ES-I3 (cell line): ENCODE results near the gene CYP2J2.

Experiments
- H3K36me3 ChIP-seq: 2 replicates; pipeline ENCODE4 v1.6.1; 2013; ENCODE audit warnings: mild to moderate bottlenecking, low read length, control low read depth, moderate library complexity; ENCODE audit not compliant: insufficient read depth
- H3K4me1 ChIP-seq: 2 replicates; pipeline ENCODE4 v1.6.1; 2013; ENCODE audit warnings: mild to moderate bottlenecking, control low read depth, low read length; ENCODE audit not compliant: insufficient read depth
- H3K9ac ChIP-seq: 2 replicates; pipeline ENCODE4 v1.6.1; 2013; ENCODE audit warnings: low read depth, mild to moderate bottlenecking, low read length, moderate library complexity
- H3K9me3 ChIP-seq: 2 replicates; pipeline ENCODE4 v1.6.1; 2013; ENCODE audit warnings: mild to moderate bottlenecking, low read length, moderate library complexity; ENCODE audit not compliant: control insufficient read depth, insufficient read depth

Gene CYP2J2

GRCh38 chr1:59903141-59903754, 23.3 kb downstream of the CYP2J2 start:
- Histone ChIP-seq H3K9me3 (no peaks in the 10 kb centered on the region), H3K36me3 (no peaks in the 10 kb centered on the region), H3K4me1 (no peaks in the 10 kb centered on the region; the same call in 1 of the 2 replicates), H3K9ac (no peak overlapping the region)

GRCh38 chr1:59901770-59902388, 24.7 kb downstream of the CYP2J2 start:
- no peaks in the 10 kb centered on the region for H3K36me3 ChIP-seq
- no peaks in the 10 kb centered on the region; the same call in 1 of the 2 replicates for H3K4me1 ChIP-seq
- H3K9me3 ChIP-seq, result no peaks in the 10 kb centered on the region
- H3K9ac ChIP-seq, result no peak overlapping the region

GRCh38 chr1:59900640-59901039, 25.9 kb downstream of the CYP2J2 start:
- Histone ChIP-seq H3K36me3 (no peaks in the 10 kb centered on the region), H3K9ac (no peak overlapping the region), H3K9me3 (no peaks in the 10 kb centered on the region), H3K4me1 (no peaks in the 10 kb centered on the region; the same call in 1 of the 2 replicates)

- H3K4me1 ChIP-seq, result no peaks in the 10 kb centered on the region
- no peaks in the 10 kb centered on the region for H3K36me3 ChIP-seq
- H3K9me3 ChIP-seq, result no peaks in the 10 kb centered on the region
- H3K9ac ChIP-seq, result no peak overlapping the region
Observed at GRCh38 chr1:59898927-59899326, 27.6 kb downstream of the CYP2J2 start.

GRCh38 chr1:59897165-59897564, 29.4 kb downstream of the CYP2J2 start:
- H3K9ac ChIP-seq, result no peak overlapping the region
- H3K4me1 ChIP-seq, result no peaks in the 10 kb centered on the region
- no peaks in the 10 kb centered on the region for H3K9me3 ChIP-seq
- no peaks in the 10 kb centered on the region for H3K36me3 ChIP-seq

GRCh38 chr1:59892841-59893811, 33.4 kb downstream of the CYP2J2 start:
- no peaks in the 10 kb centered on the region for H3K36me3 ChIP-seq
- H3K9me3 ChIP-seq, result peaks cover 8% of the 10 kb centered on the region; the same call in 1 of the 2 replicates
- no peak overlapping the region for H3K9ac ChIP-seq
- no peaks in the 10 kb centered on the region for H3K4me1 ChIP-seq

- H3K9ac ChIP-seq, result no peak overlapping the region
- 0 out of 2 replicates have a peak, but pooled peaks cover 4% of the 10 kb centered on the region for H3K9me3 ChIP-seq
- H3K36me3 ChIP-seq, result no peaks in the 10 kb centered on the region
- no peaks in the 10 kb centered on the region for H3K4me1 ChIP-seq
Observed at GRCh38 chr1:59885160-59885832, 41.3 kb downstream of the CYP2J2 start.

- Histone ChIP-seq H3K9me3 (no peaks in the 10 kb centered on the region), H3K4me1 (no peaks in the 10 kb centered on the region), H3K36me3 (no peaks in the 10 kb centered on the region), H3K9ac (no peak overlapping the region)
Observed at GRCh38 chr1:59880735-59881134, 45.8 kb downstream of the CYP2J2 start.

- Histone ChIP-seq H3K9me3 (no peaks in the 10 kb centered on the region), H3K9ac (no peak overlapping the region), H3K36me3 (no peaks in the 10 kb centered on the region), H3K4me1 (no peaks in the 10 kb centered on the region)
Observed at GRCh38 chr1:59879996-59880505, 46.5 kb downstream of the CYP2J2 start.

- H3K9me3 ChIP-seq, result no peaks in the 10 kb centered on the region
- no peaks in the 10 kb centered on the region for H3K36me3 ChIP-seq
- H3K4me1 ChIP-seq, result no peaks in the 10 kb centered on the region
- H3K9ac ChIP-seq, result no peak overlapping the region
Observed at GRCh38 chr1:59879574-59879973, 47.0 kb downstream of the CYP2J2 start.

GRCh38 chr1:59878370-59878769, 48.2 kb downstream of the CYP2J2 start:
- H3K9ac ChIP-seq, result no peak overlapping the region
- H3K36me3 ChIP-seq, result no peaks in the 10 kb centered on the region
- H3K4me1 ChIP-seq, result no peaks in the 10 kb centered on the region
- no peaks in the 10 kb centered on the region for H3K9me3 ChIP-seq

- no peak overlapping the region for H3K9ac ChIP-seq
- no peaks in the 10 kb centered on the region for H3K36me3 ChIP-seq
- no peaks in the 10 kb centered on the region for H3K4me1 ChIP-seq
- H3K9me3 ChIP-seq, result no peaks in the 10 kb centered on the region
Observed at GRCh38 chr1:59877108-59877682, 49.4 kb downstream of the CYP2J2 start.

- no peaks in the 10 kb centered on the region for H3K4me1 ChIP-seq
- H3K9ac ChIP-seq, result no peak overlapping the region
- H3K36me3 ChIP-seq, result no peaks in the 10 kb centered on the region
- no peaks in the 10 kb centered on the region for H3K9me3 ChIP-seq
Observed at GRCh38 chr1:59871746-59872145, 54.8 kb downstream of the CYP2J2 start.

GRCh38 chr1:59866462-59866861, 60.1 kb downstream of the CYP2J2 start:
- no peaks in the 10 kb centered on the region for H3K4me1 ChIP-seq
- no peaks in the 10 kb centered on the region for H3K9me3 ChIP-seq
- no peak overlapping the region for H3K9ac ChIP-seq
- peaks cover 5% of the 10 kb centered on the region; the same call in 1 of the 2 replicates for H3K36me3 ChIP-seq
